HepG2 (cell line): ENCODE measurements around the gene UAP1L1. TPM values are rescaled to one million over a fixed set of nuclear protein-coding genes. Genes with fewer than 3 reads are reported as not detected.
"Not testable (repeated sequence)": the region's sequence is repeated elsewhere in the genome, so short reads cannot be mapped to it uniquely, and the experiment has no call there.

Experiments used
- ATAC-seq: fragments of 200-7000 bp; cut with Tn5 transposase; 3 replicates; pipeline ENCODE4 v1.9.1; 2020; ENCODE audit warnings: mild to moderate bottlenecking, moderate library complexity
- BruUV-seq: library from RNA; stranded (reverse); fragments of 400-500 nt; replicated peaks from 2 replicates; lab custom pipeline; 2021; lab: Mats Ljungman, UMichigan
- CTCF ChIA-PET: fragments of 300-600 bp; formaldehyde crosslinking; extraction: SDS; loops from one replicate; lab custom pipeline; 2021; ENCODE audit warnings: low total read pairs, inconsistent platforms, low intra/inter-chr PET ratio; lab: Yijun Ruan, JAX
- POLR2A ChIA-PET: fragments of 350-600 bp; sonication (Branson Sonifier 250); formaldehyde crosslinking; loops from one replicate; lab custom pipeline; 2020; ENCODE audit warnings: antibody characterized with exemption, inconsistent platforms; lab: Yijun Ruan, JAX
- DNase-seq: peaks from one replicate; pipeline ENCODE4 v3.0.0-alpha.2; 2015; ENCODE audit warnings: low spot score
- FAIRE-seq: peaks from 3 replicates; lab custom pipeline; 2011; peaks lifted over from hg19 to GRCh38; lab: Jason Lieb, UNC
- H2AFZ ChIP-seq: one replicate; pipeline ENCODE4 v1.6.1; 2011; ENCODE audit warnings: low read length, inconsistent platforms
- H3K27ac ChIP-seq: fragments of 300-600 bp; 3 replicates; pipeline ENCODE4 v1.8.0; 2011; ENCODE audit warnings: mixed run types, mild to moderate bottlenecking, mixed read lengths, low read length, inconsistent platforms; ENCODE audit not compliant: insufficient read depth; ENCODE audit errors: extremely low read length
- H3K27me3 ChIP-seq, 2 experiments: fragments of 200-600 bp in 1 of 2; 2 replicates in 1 of 2; 3 replicates in 1 of 2; pipeline versions ENCODE4 v1.6.0 to v1.8.0; 2011; ENCODE audit warnings: low read length in 2 of 2, mild to moderate bottlenecking in 2 of 2, moderate library complexity in 2 of 2, inconsistent platforms in 1 of 2; ENCODE audit not compliant: insufficient read depth in 2 of 2, control insufficient read depth in 1 of 2
- H3K36me3 ChIP-seq, 2 experiments: fragments of 200-600 bp in 1 of 2; replicated peaks in 1 of 2; 2 replicates in 1 of 2; 3 replicates in 1 of 2; pipeline versions ENCODE4 v1.5.1 to v1.8.0; 2011; ENCODE audit warnings: low read length in 2 of 2, inconsistent platforms in 1 of 2; ENCODE audit not compliant: insufficient read depth in 2 of 2, control insufficient read depth in 1 of 2
- H3K4me1 ChIP-seq: 2 replicates; pipeline ENCODE4 v1.5.1; 2012; ENCODE audit warnings: low read length, inconsistent platforms; ENCODE audit not compliant: insufficient read depth
- H3K4me2 ChIP-seq: 2 replicates; pipeline ENCODE4 v1.6.0; 2011; ENCODE audit warnings: low read depth, low read length, inconsistent platforms
- H3K4me3 ChIP-seq, 3 experiments: fragments of 200-600 bp in 1 of 3; sonication (generic), shearing (Covaris generic) in 1 of 3; replicated peaks in 1 of 3; 2 replicates each; pipeline ENCODE4 v1.5.1; 2011 to 2016; ENCODE audit warnings: low read length in 3 of 3, inconsistent platforms in 2 of 3, low read depth in 2 of 3, mild to moderate bottlenecking in 2 of 3, control low read depth in 1 of 3, mixed read lengths in 1 of 3; ENCODE audit not compliant: insufficient read depth in 1 of 3
- H3K79me2 ChIP-seq: one replicate; pipeline ENCODE4 v1.6.1; 2011; ENCODE audit warnings: low read length, inconsistent platforms; ENCODE audit not compliant: insufficient read depth
- H3K9ac ChIP-seq: 2 replicates; pipeline ENCODE4 v1.6.0; 2011; ENCODE audit warnings: mild to moderate bottlenecking, low read depth, low read length, inconsistent platforms; ENCODE audit not compliant: insufficient read depth
- H3K9me3 ChIP-seq: 2 replicates; pipeline ENCODE4 v1.5.1; 2012; ENCODE audit warnings: mild to moderate bottlenecking, low read length
- H4K20me1 ChIP-seq: 2 replicates; pipeline ENCODE4 v1.6.0; 2011; ENCODE audit warnings: inconsistent platforms, mild to moderate bottlenecking, low read length, moderate library complexity; ENCODE audit not compliant: insufficient read depth
- AGO2 ChIP-seq: fragments of 200-400 bp; formaldehyde crosslinking; optimal IDR thresholded peaks from 2 replicates; pipeline ENCODE3; 2017; ENCODE audit warnings: mild to moderate bottlenecking, low read depth, low read length, moderate library complexity
- HNRNPK ChIP-seq: fragments of 200-400 bp; formaldehyde crosslinking; IDR thresholded peaks from 2 replicates; pipeline ENCODE4 v1.6.1; 2018; ENCODE audit warnings: low read length, low read depth, moderate library complexity, mild to moderate bottlenecking; ENCODE audit not compliant: poor library complexity, severe bottlenecking
- HOXA3 ChIP-seq: sonication (generic); formaldehyde crosslinking; IDR thresholded peaks from 2 replicates; pipeline ENCODE4 v1.5.0; 2020; ENCODE audit warnings: missing genetic modification reagents
- RCOR2 ChIP-seq: IDR thresholded peaks from 2 replicates; pipeline ENCODE4 v1.6.1; 2016; ENCODE audit warnings: missing biosample characterization, missing genetic modification reagents
- SCMH1 ChIP-seq: sonication (generic); formaldehyde crosslinking; IDR thresholded peaks from 2 replicates; pipeline ENCODE4 v1.9.0; 2021; ENCODE audit warnings: missing genetic modification reagents, mild to moderate bottlenecking, borderline replicate concordance
- TP53 ChIP-seq: sonication (generic); formaldehyde crosslinking; conservative IDR thresholded peaks from 2 replicates; pipeline ENCODE4 v1.4.0; 2020; ENCODE audit warnings: missing genetic modification reagents
- ZNF101 ChIP-seq: sonication (generic); formaldehyde crosslinking; IDR thresholded peaks from 2 replicates; pipeline ENCODE4 v1.4.0; 2020; ENCODE audit warnings: mild to moderate bottlenecking, low read depth, missing genetic modification reagents, borderline replicate concordance
- ZNF121 ChIP-seq: sonication (generic); formaldehyde crosslinking; IDR thresholded peaks from 2 replicates; pipeline ENCODE4 v1.5.0; 2020; ENCODE audit warnings: mild to moderate bottlenecking, missing genetic modification reagents
- ZNF263 ChIP-seq: sonication (generic); formaldehyde crosslinking; IDR thresholded peaks from 2 replicates; pipeline ENCODE4 v1.4.0; 2020; ENCODE audit warnings: missing genetic modification reagents
- ZNF510 ChIP-seq: sonication (generic); formaldehyde crosslinking; IDR thresholded peaks from 2 replicates; pipeline ENCODE4 v1.4.0; 2020; ENCODE audit warnings: low read depth, mild to moderate bottlenecking, missing genetic modification reagents
- ZNF549 ChIP-seq: sonication (generic); formaldehyde crosslinking; IDR thresholded peaks from 2 replicates; pipeline ENCODE4 v1.5.0; 2020; ENCODE audit warnings: missing genetic modification reagents
- ZNF749 ChIP-seq: sonication (generic); formaldehyde crosslinking; IDR thresholded peaks from 2 replicates; pipeline ENCODE4 v1.8.0; 2022; ENCODE audit warnings: mild to moderate bottlenecking, missing genetic modification reagents, moderate library complexity, borderline replicate concordance
- WGBS: methylation state at CpG from one replicate; pipeline ENCODE4 v1.1.6; 2017; ENCODE audit warnings: low lambda C conversion rate; 5-methylcytosine and 5-hydroxymethylcytosine counted together
- in situ Hi-C: cut with HindIII; loops from 2 replicates; pipeline ENCODE4 v1.10.0; 2017; ENCODE audit warnings: low pct_unique_long_range_greater_than_20kb; ENCODE audit not compliant: extremely low pct_ligation_motif_present
- intact Hi-C: fragments of 100-400 bp; cut with micrococcal nuclease; formaldehyde crosslinking; loops from one replicate; pipeline ENCODE4 v1.10.0; 2022; ENCODE audit not compliant: unreplicated experiment
- polyA plus RNA-seq, 8 experiments: library from polyadenylated mRNA; depleted of rRNA in 3 of 8; stranded (reverse) in 7 of 8; unstranded in 1 of 8; fragments of >200 nt; fragmentation: Illumina TruSeq in 4 of 8; extraction: Trizol in 4 of 8; gene quantifications; 2 replicates each; pipeline versions ENCODE4 v1.2.1 to v1.2.3, GENCODE V29; 2011 to 2016; ENCODE audit warnings: low read depth in 4 of 8, missing spikeins in 1 of 8, mixed read lengths in 1 of 8; ENCODE audit not compliant: insufficient read depth in 1 of 8
- total RNA-seq, 5 experiments: library from RNA; depleted of rRNA; stranded (reverse); fragments of >200 nt; fragmentation: Illumina TruSeq; extraction: Trizol; gene quantifications; 2 replicates each; pipeline ENCODE4 v1.2.3, GENCODE V29; 2016; ENCODE audit warnings: low read depth in 1 of 5
- TF ChIP-seq, protein P1 (sequence below): sonication (generic); formaldehyde crosslinking; IDR thresholded peaks from 2 replicates; pipeline ENCODE4 v1.5.0; 2020; ENCODE audit warnings: mild to moderate bottlenecking, missing genetic modification reagents
- TF ChIP-seq, protein P2 (sequence below): sonication (generic); formaldehyde crosslinking; IDR thresholded peaks from 2 replicates; pipeline ENCODE4 v1.4.0; 2020; ENCODE audit warnings: missing genetic modification reagents

Gene UAP1L1
- total and polyA plus RNA-seq, 2 of the 13 experiments (the other 11 are each of a cell fraction or from before 2014, with no cell fraction given): 5.4 to 6.4 TPM

DNA sequence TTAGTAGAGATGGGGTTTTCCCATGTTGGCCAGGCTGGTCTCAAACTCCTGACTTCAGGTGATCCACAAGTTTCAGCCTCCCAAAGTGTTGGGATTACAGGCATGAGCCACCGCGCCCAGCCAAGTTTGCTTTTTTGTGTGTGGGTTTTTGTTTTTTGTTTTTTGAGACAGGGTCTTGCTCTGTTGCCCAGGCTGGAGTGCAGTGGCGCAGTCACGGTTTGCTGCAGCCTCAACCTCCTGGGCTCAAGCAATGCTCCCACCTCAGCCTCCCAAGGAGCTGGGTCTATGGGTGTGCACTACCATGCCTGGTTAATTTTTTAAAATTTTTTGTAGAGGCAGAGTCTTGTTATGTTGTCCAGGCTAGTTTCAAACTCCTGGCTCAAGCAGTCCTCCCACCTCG lies 43.8 kb upstream of the UAP1L1 start:
- Histone ChIP-seq H3K27me3 (peaks cover 0 to 14% of the 10 kb centered on the region in 2 experiments; a peak in 1 of 5 replicates), H3K4me1 (peaks cover 64% of the 10 kb centered on the region)
- POLR2A ChIA-PET, H3K79me2 ChIP-seq, FAIRE-seq, H3K4me2 ChIP-seq, H3K27ac ChIP-seq, ATAC-seq, CTCF ChIA-PET, H4K20me1 ChIP-seq, H3K9me3 ChIP-seq, BruUV-seq, DNase-seq, H3K36me3 ChIP-seq, H3K9ac ChIP-seq, H2AFZ ChIP-seq, intact Hi-C loops, H3K4me3 ChIP-seq: not testable (repeated sequence)
- TF ChIP-seq, protein P1, sequence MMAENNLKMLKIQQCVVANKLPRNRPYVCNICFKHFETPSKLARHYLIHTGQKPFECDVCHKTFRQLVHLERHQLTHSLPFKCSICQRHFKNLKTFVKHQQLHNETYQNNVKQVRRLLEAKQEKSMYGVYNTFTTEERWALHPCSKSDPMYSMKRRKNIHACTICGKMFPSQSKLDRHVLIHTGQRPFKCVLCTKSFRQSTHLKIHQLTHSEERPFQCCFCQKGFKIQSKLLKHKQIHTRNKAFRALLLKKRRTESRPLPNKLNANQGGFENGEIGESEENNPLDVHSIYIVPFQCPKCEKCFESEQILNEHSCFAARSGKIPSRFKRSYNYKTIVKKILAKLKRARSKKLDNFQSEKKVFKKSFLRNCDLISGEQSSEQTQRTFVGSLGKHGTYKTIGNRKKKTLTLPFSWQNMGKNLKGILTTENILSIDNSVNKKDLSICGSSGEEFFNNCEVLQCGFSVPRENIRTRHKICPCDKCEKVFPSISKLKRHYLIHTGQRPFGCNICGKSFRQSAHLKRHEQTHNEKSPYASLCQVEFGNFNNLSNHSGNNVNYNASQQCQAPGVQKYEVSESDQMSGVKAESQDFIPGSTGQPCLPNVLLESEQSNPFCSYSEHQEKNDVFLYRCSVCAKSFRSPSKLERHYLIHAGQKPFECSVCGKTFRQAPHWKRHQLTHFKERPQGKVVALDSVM (CRISPR knock-in tag): peak; percentile 21; the same call in 1 of the 2 replicates
- TF ChIP-seq ZNF263 (CRISPR knock-in tag) (0 out of 2 replicates have a peak, but pooled peaks have one; percentile 41), ZNF121 (CRISPR knock-in tag) (peak; percentile 64; the same call in 1 of the 2 replicates)
- 74% methylated on average over 5 of the region's 5 CpGs for WGBS
- in situ Hi-C loops: loop anchor here (5.0 to 10.0 kb wide), 2 partner anchors 86 to 189 kb away; partner anchors contain the start of genes AJM1, C8G and PHPT1

DNA sequence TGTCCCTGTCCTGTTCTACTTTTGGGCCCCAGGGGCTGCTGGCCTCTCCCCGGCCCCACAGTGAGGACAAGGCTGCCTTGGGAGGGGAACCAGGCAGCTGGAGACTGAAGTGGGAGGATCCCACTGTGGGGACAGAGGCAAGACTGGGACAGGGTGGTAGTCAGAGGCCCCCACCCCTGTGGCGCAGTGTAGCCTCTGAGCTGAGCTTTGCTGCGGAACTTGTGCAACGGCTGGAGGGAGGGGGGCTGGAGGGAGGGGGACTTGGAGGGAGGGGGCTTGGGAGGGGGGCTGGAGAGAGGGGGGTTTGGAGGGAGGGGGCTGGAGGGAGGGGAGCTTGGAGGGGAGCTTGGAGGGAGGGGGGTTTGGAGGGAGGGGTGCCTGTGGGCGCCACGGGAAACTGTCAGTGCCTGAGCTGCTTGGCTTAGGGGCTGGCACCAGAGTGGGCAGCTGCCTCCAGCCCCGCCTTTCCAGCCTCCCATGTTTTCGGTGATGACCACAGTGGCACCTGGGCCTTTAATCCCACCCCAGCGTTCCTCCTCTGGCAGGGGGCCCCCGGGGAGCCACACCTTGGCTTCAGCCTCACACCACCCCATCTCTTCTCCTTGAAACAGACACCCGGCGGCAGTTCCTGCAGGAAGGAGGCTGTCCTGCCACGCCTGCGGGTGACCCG lies 43.1 kb upstream of the UAP1L1 start:
- Histone ChIP-seq H3K27me3 (peaks cover 0 to 14% of the 10 kb centered on the region in 2 experiments; a peak in 1 of 5 replicates), H2AFZ (no peak overlapping the region), H3K36me3 (no peaks in the 10 kb centered on the region), H4K20me1 (no peaks in the 10 kb centered on the region), H3K4me3 (peak overlapping the region in 1 of 3 experiments; percentile 23; a peak in 1 of 6 replicates), H3K9ac (no peak overlapping the region), H3K79me2 (no peaks in the 10 kb centered on the region), H3K4me1 (peaks cover 57% of the 10 kb centered on the region), H3K9me3 (no peaks in the 10 kb centered on the region), H3K4me2 (peak overlapping the region; percentile 39; the same call in 1 of the 2 replicates), H3K27ac (no peak overlapping the region)
- BruUV-seq: no TSS peak
- WGBS: 27% methylated on average over 14 of the region's 15 CpGs
- intact Hi-C loops: loop anchor here (2.0 kb wide), 1 partner anchor 85 kb away; no protein-coding TSS in a partner anchor
- ATAC-seq: no peak
- in situ Hi-C loops: loop anchor here (5.0 to 10.0 kb wide), 2 partner anchors 87 to 189 kb away; partner anchors contain the start of genes AJM1, C8G and PHPT1
- ChIA-PET POLR2A (interaction anchor here (0.7 to 1.8 kb wide), 5 partner anchors 9 to 86 kb away, joined by 3 to 10 read pairs (median 3); partner anchors contain the start of gene MAN1B1), CTCF (interaction anchor here (1.5 to 2.3 kb wide), 2 partner anchors 16 to 86 kb away, joined by 5 to 15 read pairs; no protein-coding TSS in a partner anchor)
- no peak for FAIRE-seq
- no peak for DNase-seq
- no peak for TF ChIP-seq ZNF549
- TF ChIP-seq, protein P2, sequence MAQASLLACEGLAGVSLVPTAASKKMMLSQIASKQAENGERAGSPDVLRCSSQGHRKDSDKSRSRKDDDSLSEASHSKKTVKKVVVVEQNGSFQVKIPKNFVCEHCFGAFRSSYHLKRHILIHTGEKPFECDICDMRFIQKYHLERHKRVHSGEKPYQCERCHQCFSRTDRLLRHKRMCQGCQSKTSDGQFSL (CRISPR knock-in tag): no peak
- no peak for TF ChIP-seq ZNF101 (CRISPR knock-in tag)
- no peak for TF ChIP-seq SCMH1
- no peak for TF ChIP-seq ZNF749 (CRISPR knock-in tag)
- no peak for TF ChIP-seq RCOR2 (CRISPR knock-in tag)
- no peak for TF ChIP-seq HOXA3
- TF ChIP-seq HNRNPK: peak; percentile 47
- TF ChIP-seq TP53: no peak
- no peak for TF ChIP-seq ZNF510 (CRISPR knock-in tag)
- no peak for TF ChIP-seq AGO2
